IPS-18c (cell line): ENCODE data around the gene UVRAG.
"Not testable (repeated sequence)": the region's sequence is repeated elsewhere in the genome, so short reads cannot be mapped to it uniquely, and the experiment has no call there.

ENCODE experiments used
- H3K4me3 ChIP-seq: 2 replicates; pipeline ENCODE4 v1.7.0; 2013; ENCODE audit warnings: low read depth, mild to moderate bottlenecking, low read length, moderate library complexity; ENCODE audit not compliant: insufficient read depth
- H3K9me3 ChIP-seq: one replicate; pipeline ENCODE4 v1.6.1; 2013; ENCODE audit warnings: mild to moderate bottlenecking, low read length, moderate library complexity; ENCODE audit not compliant: control insufficient read depth, insufficient read depth

Gene UVRAG

GRCh38 chr11:75853971-75854370 lies 39.0 kb downstream of the UVRAG start:
- H3K4me3 ChIP-seq = no peak overlapping the region
- no peaks in the 10 kb centered on the region for H3K9me3 ChIP-seq

GRCh38 chr11:75855206-75855605 lies 40.2 kb downstream of the UVRAG start:
- H3K4me3 ChIP-seq = no peak overlapping the region

GRCh38 chr11:75856912-75857311 lies 41.9 kb downstream of the UVRAG start:
- no peak overlapping the region for H3K4me3 ChIP-seq
- H3K9me3 ChIP-seq = no peaks in the 10 kb centered on the region

More at GRCh38 chr11:75855206-75855605, 40.2 kb downstream of the UVRAG start:
- H3K9me3 ChIP-seq = no peaks in the 10 kb centered on the region

- Histone ChIP-seq H3K9me3 (no peaks in the 10 kb centered on the region), H3K4me3 (no peak overlapping the region)
Observed at GRCh38 chr11:75858042-75858441, 43.0 kb downstream of the UVRAG start.

GRCh38 chr11:75858613-75859012 lies 43.6 kb downstream of the UVRAG start:
- Histone ChIP-seq H3K9me3 (no peaks in the 10 kb centered on the region), H3K4me3 (no peak overlapping the region)

- Histone ChIP-seq H3K4me3 (no peak overlapping the region), H3K9me3 (no peaks in the 10 kb centered on the region)
Observed at GRCh38 chr11:75859614-75860013, 44.6 kb downstream of the UVRAG start.

GRCh38 chr11:75862437-75862836 lies 47.4 kb downstream of the UVRAG start:
- Histone ChIP-seq H3K4me3 (no peak overlapping the region), H3K9me3 (no peaks in the 10 kb centered on the region)

GRCh38 chr11:75867778-75868374 lies 52.9 kb downstream of the UVRAG start:
- Histone ChIP-seq H3K9me3 (no peaks in the 10 kb centered on the region), H3K4me3 (no peak overlapping the region)

- Histone ChIP-seq H3K4me3 (no peak overlapping the region), H3K9me3 (no peaks in the 10 kb centered on the region)
Observed at GRCh38 chr11:75868990-75869389, 54.0 kb downstream of the UVRAG start.

GRCh38 chr11:75869661-75870455 lies 54.8 kb downstream of the UVRAG start:
- Histone ChIP-seq H3K4me3 (no peak overlapping the region), H3K9me3 (no peaks in the 10 kb centered on the region)

GRCh38 chr11:75872887-75873416 lies 57.9 kb downstream of the UVRAG start:
- H3K9me3 ChIP-seq = no peaks in the 10 kb centered on the region
- H3K4me3 ChIP-seq = no peak overlapping the region

- Histone ChIP-seq H3K4me3 (no peak overlapping the region), H3K9me3 (no peaks in the 10 kb centered on the region)
Observed at GRCh38 chr11:75873417-75874221, 58.6 kb downstream of the UVRAG start.

GRCh38 chr11:75874684-75875341 lies 59.8 kb downstream of the UVRAG start:
- no peaks in the 10 kb centered on the region for H3K9me3 ChIP-seq
- H3K4me3 ChIP-seq = no peak overlapping the region

- H3K9me3 ChIP-seq, H3K4me3 ChIP-seq: not testable (repeated sequence)
Observed at GRCh38 chr11:75877327-75877726, 62.3 kb downstream of the UVRAG start.

GRCh38 chr11:75877931-75878330 lies 62.9 kb downstream of the UVRAG start:
- not testable (repeated sequence) for H3K9me3 ChIP-seq, H3K4me3 ChIP-seq

- Histone ChIP-seq H3K9me3 (no peaks in the 10 kb centered on the region), H3K4me3 (no peak overlapping the region)
Observed at GRCh38 chr11:75878933-75879332, 63.9 kb downstream of the UVRAG start.

GRCh38 chr11:75879737-75880136 lies 64.7 kb downstream of the UVRAG start:
- Histone ChIP-seq H3K9me3 (no peaks in the 10 kb centered on the region), H3K4me3 (no peak overlapping the region)
